Glutamatergic neuron (in vitro differentiated cells): ENCODE measurements around the gene GJB1. TPM values are rescaled to one million over a fixed set of nuclear protein-coding genes. Genes with fewer than 3 reads are reported as not detected.

Source experiments
- DNase-seq: peaks from one replicate; pipeline ENCODE4 v3.0.0; 2022
- H3K27ac Mint-ChIP-seq: one replicate; pipeline ENCODE4 v1.8.0; 2020; ENCODE audit warnings: mild to moderate bottlenecking, mixed read lengths, inconsistent platforms; ENCODE audit not compliant: unreplicated experiment
- H3K27me3 Mint-ChIP-seq: one replicate; pipeline ENCODE4 v1.8.0; 2020; ENCODE audit warnings: mild to moderate bottlenecking, moderate library complexity, mixed read lengths, inconsistent platforms; ENCODE audit not compliant: unreplicated experiment
- H3K36me3 Mint-ChIP-seq: one replicate; pipeline ENCODE4 v1.8.0; 2020; ENCODE audit warnings: mild to moderate bottlenecking, mixed read lengths, inconsistent platforms; ENCODE audit not compliant: unreplicated experiment
- H3K4me1 Mint-ChIP-seq: one replicate; pipeline ENCODE4 v1.8.0; 2020; ENCODE audit warnings: mild to moderate bottlenecking, low read depth, mixed read lengths, inconsistent platforms; ENCODE audit not compliant: unreplicated experiment
- H3K4me3 Mint-ChIP-seq: one replicate; pipeline ENCODE4 v1.8.0; 2020; ENCODE audit warnings: mild to moderate bottlenecking, mixed read lengths, inconsistent platforms; ENCODE audit not compliant: unreplicated experiment
- H3K9me3 Mint-ChIP-seq: one replicate; pipeline ENCODE4 v1.8.0; 2020; ENCODE audit warnings: mild to moderate bottlenecking, moderate library complexity, mixed read lengths, inconsistent platforms; ENCODE audit not compliant: unreplicated experiment
- total RNA-seq: library from RNA; stranded (reverse); fragmentation: NEBNext Ultra II Directional; extraction: Animal tissue kit (Norgen Biotek cat#: 25700); gene quantifications from one replicate; pipeline ENCODE4 v1.2.1, GENCODE V29; 2021; ENCODE audit not compliant: unreplicated experiment
- TF ChIP-seq, protein P1 (sequence below): fragments of 200-600 bp; sonication (generic); IDR thresholded peaks from one replicate; pipeline ENCODE4 v1.5.0; 2021; ENCODE audit not compliant: partially characterized antibody, unreplicated experiment

The GJB1 gene
- total RNA-seq, 1 donor from 2014 or later: not detected

GRCh38 chrX:71183341-71183740 lies 39.7 kb upstream of the GJB1 start:
- Mint-ChIP-seq H3K4me3 (no peak overlapping the region), H3K27me3 (no peaks in the 10 kb centered on the region), H3K36me3 (no peaks in the 10 kb centered on the region), H3K4me1 (peaks cover 2% of the 10 kb centered on the region), H3K27ac (no peak overlapping the region), H3K9me3 (no peaks in the 10 kb centered on the region)
- no peak for DNase-seq
- TF ChIP-seq, protein P1, sequence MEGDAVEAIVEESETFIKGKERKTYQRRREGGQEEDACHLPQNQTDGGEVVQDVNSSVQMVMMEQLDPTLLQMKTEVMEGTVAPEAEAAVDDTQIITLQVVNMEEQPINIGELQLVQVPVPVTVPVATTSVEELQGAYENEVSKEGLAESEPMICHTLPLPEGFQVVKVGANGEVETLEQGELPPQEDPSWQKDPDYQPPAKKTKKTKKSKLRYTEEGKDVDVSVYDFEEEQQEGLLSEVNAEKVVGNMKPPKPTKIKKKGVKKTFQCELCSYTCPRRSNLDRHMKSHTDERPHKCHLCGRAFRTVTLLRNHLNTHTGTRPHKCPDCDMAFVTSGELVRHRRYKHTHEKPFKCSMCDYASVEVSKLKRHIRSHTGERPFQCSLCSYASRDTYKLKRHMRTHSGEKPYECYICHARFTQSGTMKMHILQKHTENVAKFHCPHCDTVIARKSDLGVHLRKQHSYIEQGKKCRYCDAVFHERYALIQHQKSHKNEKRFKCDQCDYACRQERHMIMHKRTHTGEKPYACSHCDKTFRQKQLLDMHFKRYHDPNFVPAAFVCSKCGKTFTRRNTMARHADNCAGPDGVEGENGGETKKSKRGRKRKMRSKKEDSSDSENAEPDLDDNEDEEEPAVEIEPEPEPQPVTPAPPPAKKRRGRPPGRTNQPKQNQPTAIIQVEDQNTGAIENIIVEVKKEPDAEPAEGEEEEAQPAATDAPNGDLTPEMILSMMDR: no peak

- Mint-ChIP-seq H3K27me3 (no peaks in the 10 kb centered on the region), H3K9me3 (no peaks in the 10 kb centered on the region), H3K27ac (no peak overlapping the region), H3K4me1 (peaks cover 2% of the 10 kb centered on the region), H3K4me3 (no peak overlapping the region), H3K36me3 (no peaks in the 10 kb centered on the region)
- DNase-seq: no peak
- TF ChIP-seq, protein P1: no peak
Measured at GRCh38 chrX:71184092-71184491, 38.9 kb upstream of the GJB1 start.

GRCh38 chrX:71184803-71185495 lies 38.1 kb upstream of the GJB1 start:
- DNase-seq: no peak
- H3K27me3 Mint-ChIP-seq: no peaks in the 10 kb centered on the region
- H3K4me3 Mint-ChIP-seq: no peak overlapping the region
- TF ChIP-seq, protein P1: no peak
- peaks cover 2% of the 10 kb centered on the region for H3K4me1 Mint-ChIP-seq
- H3K27ac Mint-ChIP-seq: peak overlapping the region; percentile 33
- H3K9me3 Mint-ChIP-seq: no peaks in the 10 kb centered on the region
- H3K36me3 Mint-ChIP-seq: no peaks in the 10 kb centered on the region

GRCh38 chrX:71191248-71191647 lies 31.8 kb upstream of the GJB1 start:
- DNase-seq: no peak
- Mint-ChIP-seq H3K27me3 (no peaks in the 10 kb centered on the region), H3K4me1 (no peaks in the 10 kb centered on the region), H3K9me3 (no peaks in the 10 kb centered on the region), H3K27ac (no peak overlapping the region), H3K36me3 (no peaks in the 10 kb centered on the region), H3K4me3 (no peak overlapping the region)
- TF ChIP-seq, protein P1: no peak

DNA sequence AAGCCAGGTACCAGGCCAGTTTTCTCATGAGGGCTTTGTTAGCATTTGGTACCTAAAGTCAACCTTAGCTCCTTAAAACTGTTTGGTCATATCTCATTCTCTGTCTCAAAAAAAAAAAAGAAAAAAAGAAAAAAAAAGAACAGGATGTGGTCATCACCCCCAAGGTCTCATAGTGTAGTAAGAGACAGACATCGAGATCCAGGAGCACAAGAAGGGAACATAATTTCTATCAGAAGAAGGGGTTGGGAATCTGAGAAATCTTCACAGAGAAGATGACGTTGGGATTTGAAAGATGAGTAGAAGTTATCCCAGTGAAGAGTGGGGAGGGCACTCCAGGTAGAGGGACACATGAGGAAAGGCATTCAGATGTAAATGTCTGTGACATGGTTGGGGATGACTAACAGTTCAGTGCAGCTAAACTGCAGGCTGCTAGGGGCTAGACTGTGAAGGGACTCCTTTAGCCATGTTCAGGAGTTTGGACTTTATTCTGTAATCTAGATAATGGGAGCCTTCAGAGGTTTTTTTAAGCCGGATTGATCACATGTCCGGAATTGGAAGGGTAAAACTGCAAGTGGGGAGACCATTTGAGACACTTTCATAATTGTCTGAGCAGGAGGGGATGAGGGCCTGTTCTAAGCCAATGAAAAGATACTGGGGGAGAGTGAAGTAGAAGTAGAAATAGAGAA lies 26.9 kb upstream of the GJB1 start:
- TF ChIP-seq, protein P1: no peak
- Mint-ChIP-seq H3K4me1 (no peaks in the 10 kb centered on the region), H3K27ac (no peak overlapping the region), H3K9me3 (no peaks in the 10 kb centered on the region), H3K36me3 (no peaks in the 10 kb centered on the region), H3K4me3 (no peak overlapping the region), H3K27me3 (peaks cover 3% of the 10 kb centered on the region)
- DNase-seq: no peak
